Activated CD4-positive, alpha-beta T cell treated with anti-CD3 and anti-CD28 coated beads, Interleukin-2, amount 50 U/mL, for 48 hours (primary cell): Measurements from ENCODE around the gene ARL5C.
"Not testable (repeated sequence)": the region's sequence is repeated elsewhere in the genome, so short reads cannot be mapped to it uniquely, and the experiment has no call there.

ENCODE experiments used
- DNase-seq, 2 experiments: peaks; one replicate each; pipeline ENCODE4 v3.0.0-alpha.2; 2020

The ARL5C gene

GRCh38 chr17:39194089-39194984, 28.4 kb upstream of the ARL5C start:
- no peak for DNase-seq

- no peak for DNase-seq
Measured at GRCh38 chr17:39193346-39193745, 27.4 kb upstream of the ARL5C start.

GRCh38 chr17:39192901-39193300, 26.9 kb upstream of the ARL5C start:
- no peak for DNase-seq

- no peak for DNase-seq
Measured at GRCh38 chr17:39191750-39192510, 26.0 kb upstream of the ARL5C start.

- DNase-seq, result no peak
Measured at GRCh38 chr17:39187152-39187830, 21.3 kb upstream of the ARL5C start.

GRCh38 chr17:39186481-39187002, 20.6 kb upstream of the ARL5C start:
- DNase-seq, result no peak

- no peak for DNase-seq
Measured at GRCh38 chr17:39183720-39184119, 17.8 kb upstream of the ARL5C start.

GRCh38 chr17:39183045-39183444, 17.1 kb upstream of the ARL5C start:
- no peak for DNase-seq

- no peak for DNase-seq
Measured at GRCh38 chr17:39181303-39181702, 15.3 kb upstream of the ARL5C start.

GRCh38 chr17:39178536-39178935, 12.6 kb upstream of the ARL5C start:
- no peak for DNase-seq

- DNase-seq, result peak in 1 of 2 experiments; percentile 25
Measured at GRCh38 chr17:39177256-39177655, 11.3 kb upstream of the ARL5C start.

GRCh38 chr17:39175695-39176093, 9.7 kb upstream of the ARL5C start:
- DNase-seq, result no peak

- DNase-seq, result peak; percentile 76 to 82
Measured at GRCh38 chr17:39174920-39175694, 9.1 kb upstream of the ARL5C start.

- no peak for DNase-seq
Measured at GRCh38 chr17:39173526-39174274, 7.7 kb upstream of the ARL5C start.

GRCh38 chr17:39173080-39173479, 7.1 kb upstream of the ARL5C start:
- DNase-seq, result no peak

GRCh38 chr17:39171933-39172332, 6.0 kb upstream of the ARL5C start:
- DNase-seq, result no peak

- DNase-seq, result no peak
Measured at GRCh38 chr17:39170558-39170957, 4.6 kb upstream of the ARL5C start.

GRCh38 chr17:39170109-39170508, 4.1 kb upstream of the ARL5C start:
- no peak for DNase-seq

- DNase-seq, result no peak
Measured at GRCh38 chr17:39169518-39169917, 3.6 kb upstream of the ARL5C start.

- no peak for DNase-seq
Measured at GRCh38 chr17:39169101-39169500, 3.1 kb upstream of the ARL5C start.

GRCh38 chr17:39168503-39168902, 2.5 kb upstream of the ARL5C start:
- DNase-seq, result not testable (repeated sequence)

- no peak for DNase-seq
Measured at GRCh38 chr17:39167476-39167875, 1.5 kb upstream of the ARL5C start.
